ENCODE data around the gene HS3ST3A1. TPM values are rescaled to one million over a fixed set of nuclear protein-coding genes. Genes with fewer than 3 reads are reported as not detected.

The HS3ST3A1 gene
- total RNA-seq, 1 experiment from 2014 or later = 3.4 TPM

DNA sequence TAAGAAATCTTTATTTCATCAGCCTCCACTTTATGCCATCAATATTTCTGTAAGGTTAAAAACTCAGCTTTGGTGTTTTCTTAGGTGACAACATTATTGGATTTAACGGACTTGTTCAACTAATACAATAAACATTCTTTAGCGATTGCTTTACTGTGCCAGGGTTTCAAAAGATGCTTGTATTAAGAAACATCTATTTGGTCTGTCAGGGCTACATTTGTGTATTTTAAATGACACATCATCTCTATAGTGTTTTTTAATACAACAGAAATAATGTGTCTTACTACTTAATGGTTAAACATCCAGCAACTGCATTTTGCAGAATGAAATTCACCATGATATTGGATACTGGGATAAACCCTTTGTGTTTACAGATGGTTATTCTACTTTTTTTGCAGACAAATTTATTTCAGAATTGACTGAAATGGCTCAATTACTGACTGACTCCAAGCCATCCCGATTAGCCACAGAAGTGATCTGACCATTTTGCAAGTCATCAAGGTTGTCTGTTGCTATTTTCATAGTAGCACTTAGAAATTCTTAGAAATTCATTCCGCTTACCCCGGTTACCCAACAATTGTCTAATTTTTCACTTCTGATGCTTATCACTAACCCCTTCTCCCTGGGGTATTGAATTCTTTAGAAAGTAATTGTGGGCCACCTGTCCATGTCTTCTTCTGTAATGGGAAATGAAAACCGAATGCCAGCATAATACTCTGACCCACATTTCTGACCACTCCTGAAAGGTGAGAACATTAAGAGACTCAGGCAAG is 63.7 kb downstream of the HS3ST3A1 start:
- H2BK12ac ChIP-seq (ENCODE audit: insufficient read length, low read depth, low read length) = no peak overlapping the region
- H3K4ac ChIP-seq (ENCODE audit: low read depth, low read length) = no peak overlapping the region
- Mint-ChIP-seq H3K36me3 (ENCODE audit: insufficient read depth in 1 of 3, low read depth in 3 of 3) (peaks cover 3 to 23% (median 9%) of the 10 kb centered on the region in 3 experiments; a peak in 5 of 7 replicates), H3K4me3 (no peak overlapping the region), H3K4me1 (0 out of 4 replicates have a peak, but pooled peaks cover 0 to 2% of the 10 kb centered on the region in 2 experiments), H3K27ac (no peak overlapping the region; a peak in 1 of 7 replicates), H3K9me3 (peaks cover 0 to 2% of the 10 kb centered on the region in 2 experiments; a peak in 2 of 5 replicates), H3K27me3 (ENCODE audit: low read depth) (no peaks in the 10 kb centered on the region)
- DNase-seq = no peak
- H3K23me2 ChIP-seq (ENCODE audit: insufficient read length, low read depth, low read length, poor library complexity, severe bottlenecking) = no peaks in the 10 kb centered on the region
- no peaks in the 10 kb centered on the region for H3K79me2 ChIP-seq (ENCODE audit: insufficient read depth, low read length)
- no peak overlapping the region for H3K14ac ChIP-seq (ENCODE audit: insufficient read depth, low read length)
- no peak overlapping the region for H2BK20ac ChIP-seq (ENCODE audit: low read depth, low read length, poor library complexity, severe bottlenecking)
- no peak overlapping the region for H4K91ac ChIP-seq (ENCODE audit: insufficient read length, low read depth, low read length)
- WGBS (ENCODE audit: extremely low coverage, insufficient read length, low lambda C conversion rate) = no CpG with 5 or more reads among the region's 6 CpGs
- no peak overlapping the region for H3K9ac ChIP-seq (ENCODE audit: extremely low read depth, insufficient read length, low read length)
- no peaks in the 10 kb centered on the region for H3K79me1 ChIP-seq (ENCODE audit: insufficient read depth, low read depth, low read length, poor library complexity, severe bottlenecking)
- no peaks in the 10 kb centered on the region for H3K9me3 ChIP-seq (ENCODE audit: control insufficient read depth, low read depth, low read length)
- no peak overlapping the region for H3K56ac ChIP-seq (ENCODE audit: insufficient read length, low read depth, low read length)
- H3K18ac ChIP-seq (ENCODE audit: insufficient read length, low read depth, low read length) = no peak overlapping the region
- no peak overlapping the region for H3K27ac ChIP-seq (ENCODE audit: insufficient read length, low read depth, low read length)
- no peak overlapping the region for H2BK120ac ChIP-seq (ENCODE audit: low read depth, low read length, poor library complexity, severe bottlenecking)
- H4K20me1 ChIP-seq (ENCODE audit: control insufficient read depth, insufficient read depth, insufficient read length) = no peaks in the 10 kb centered on the region
- H2AK5ac ChIP-seq (ENCODE audit: insufficient read length, low read length) = no peak overlapping the region
- no peak overlapping the region for H2AFZ ChIP-seq (ENCODE audit: low read length)
- H4K8ac ChIP-seq (replicated peaks; ENCODE audit: insufficient read length, low read depth, low read length) = no peak overlapping the region
- H3K4me2 ChIP-seq (ENCODE audit: insufficient read depth, insufficient read length, low read length) = no peak overlapping the region
- H2BK15ac ChIP-seq (ENCODE audit: low read depth, low read length) = no peak overlapping the region
- TF ChIP-seq, protein P1, sequence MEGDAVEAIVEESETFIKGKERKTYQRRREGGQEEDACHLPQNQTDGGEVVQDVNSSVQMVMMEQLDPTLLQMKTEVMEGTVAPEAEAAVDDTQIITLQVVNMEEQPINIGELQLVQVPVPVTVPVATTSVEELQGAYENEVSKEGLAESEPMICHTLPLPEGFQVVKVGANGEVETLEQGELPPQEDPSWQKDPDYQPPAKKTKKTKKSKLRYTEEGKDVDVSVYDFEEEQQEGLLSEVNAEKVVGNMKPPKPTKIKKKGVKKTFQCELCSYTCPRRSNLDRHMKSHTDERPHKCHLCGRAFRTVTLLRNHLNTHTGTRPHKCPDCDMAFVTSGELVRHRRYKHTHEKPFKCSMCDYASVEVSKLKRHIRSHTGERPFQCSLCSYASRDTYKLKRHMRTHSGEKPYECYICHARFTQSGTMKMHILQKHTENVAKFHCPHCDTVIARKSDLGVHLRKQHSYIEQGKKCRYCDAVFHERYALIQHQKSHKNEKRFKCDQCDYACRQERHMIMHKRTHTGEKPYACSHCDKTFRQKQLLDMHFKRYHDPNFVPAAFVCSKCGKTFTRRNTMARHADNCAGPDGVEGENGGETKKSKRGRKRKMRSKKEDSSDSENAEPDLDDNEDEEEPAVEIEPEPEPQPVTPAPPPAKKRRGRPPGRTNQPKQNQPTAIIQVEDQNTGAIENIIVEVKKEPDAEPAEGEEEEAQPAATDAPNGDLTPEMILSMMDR (conservative IDR thresholded peaks at IDR 0.05) = no peak
- no peaks in the 10 kb centered on the region for H3K4me1 ChIP-seq (ENCODE audit: insufficient read depth, low read length)
- no peak overlapping the region for H3T11ph ChIP-seq (ENCODE audit: low read length)
- no peak overlapping the region for H3K23ac ChIP-seq (ENCODE audit: insufficient read length, low read depth, low read length)
- no peaks in the 10 kb centered on the region for H3K27me3 ChIP-seq (ENCODE audit: insufficient read depth, low read length)
- no peak overlapping the region for H2BK5ac ChIP-seq (ENCODE audit: insufficient read length, low read length)
- H4K5ac ChIP-seq (ENCODE audit: insufficient read length, low read depth, low read length) = no peak overlapping the region
